GM12865 (cell line): ENCODE results near the gene TSPEAR.

ENCODE experiments used
- DNase-seq: peaks from one replicate; pipeline ENCODE4 v3.0.0; 2010; ENCODE audit warnings: low read depth
- H3K4me3 ChIP-seq: 2 replicates; pipeline ENCODE4 v1.5.1; 2011; ENCODE audit warnings: mild to moderate bottlenecking, low read depth, low read length, control low read depth
- CTCF ChIP-seq: IDR thresholded peaks from 2 replicates; pipeline ENCODE4 v1.5.1; 2011; ENCODE audit warnings: low read length, control low read depth, low read depth, inconsistent platforms; ENCODE audit not compliant: insufficient read depth; ENCODE audit errors: missing control alignments

TSPEAR gene

GRCh38 chr21:44527983-44528633, 183.3 kb downstream of the TSPEAR start:
- no peak overlapping the region for H3K4me3 ChIP-seq
- no peak for DNase-seq
- no peak for TF ChIP-seq CTCF

- TF ChIP-seq CTCF: no peak
- DNase-seq: no peak
- no peak overlapping the region for H3K4me3 ChIP-seq
Observed at GRCh38 chr21:44527156-44527982, 184.0 kb downstream of the TSPEAR start.

- H3K4me3 ChIP-seq: no peak overlapping the region
Observed at GRCh38 chr21:44526096-44526997, 185.0 kb downstream of the TSPEAR start.

GRCh38 chr21:44525391-44526095, 185.8 kb downstream of the TSPEAR start:
- H3K4me3 ChIP-seq: no peak overlapping the region
- no peak for TF ChIP-seq CTCF
- DNase-seq: no peak

More at GRCh38 chr21:44526096-44526997, 185.0 kb downstream of the TSPEAR start:
- no peak for TF ChIP-seq CTCF
- no peak for DNase-seq

GRCh38 chr21:44524414-44525371, 186.7 kb downstream of the TSPEAR start:
- no peak for DNase-seq
- TF ChIP-seq CTCF: no peak
- no peak overlapping the region for H3K4me3 ChIP-seq
